Osteoblast (primary cell): ENCODE results near the gene IFIT5. TPM values are rescaled to one million over a fixed set of nuclear protein-coding genes. Genes with fewer than 3 reads are reported as not detected.
A peak's percentile ranks its signal among the peaks of the same experiment; 100 is the strongest.

Experiments used
- DNase-seq: peaks from one replicate; pipeline ENCODE4 v3.0.0; 2011; ENCODE audit warnings: low spot score, mixed read lengths; ENCODE audit not compliant: insufficient read length; ENCODE audit errors: missing footprints
- H2AFZ ChIP-seq: 2 replicates; pipeline ENCODE4 v1.6.0; 2011; ENCODE audit warnings: mild to moderate bottlenecking, low read length
- H3K27ac ChIP-seq: 2 replicates; pipeline ENCODE4 v1.5.1; 2011; ENCODE audit warnings: mild to moderate bottlenecking, low read depth, low read length, moderate library complexity
- H3K27me3 ChIP-seq: 2 replicates; pipeline ENCODE4 v1.6.0; 2012; ENCODE audit warnings: mild to moderate bottlenecking, control low read depth, inconsistent platforms, low read length, moderate library complexity; ENCODE audit not compliant: insufficient read depth
- H3K36me3 ChIP-seq: 2 replicates; pipeline ENCODE4 v1.5.1; 2011; ENCODE audit warnings: mild to moderate bottlenecking, low read length, control low read depth, moderate library complexity; ENCODE audit not compliant: insufficient read depth
- H3K4me1 ChIP-seq: 2 replicates; pipeline ENCODE4 v1.5.1; 2011; ENCODE audit warnings: mild to moderate bottlenecking, low read length, control low read depth, moderate library complexity; ENCODE audit not compliant: insufficient read depth
- H3K4me2 ChIP-seq: 2 replicates; pipeline ENCODE4 v1.6.0; 2011; ENCODE audit warnings: mild to moderate bottlenecking, low read length; ENCODE audit not compliant: insufficient read depth
- H3K4me3 ChIP-seq: fragments of 200-600 bp; sonication (generic); 3 replicates; pipeline ENCODE4 v1.5.1; 2012; ENCODE audit warnings: mild to moderate bottlenecking, low read length, inconsistent platforms; ENCODE audit not compliant: insufficient read depth
- H3K79me2 ChIP-seq: 2 replicates; pipeline ENCODE4 v1.6.0; 2012; ENCODE audit warnings: mild to moderate bottlenecking, low read length, control low read depth, inconsistent platforms; ENCODE audit not compliant: insufficient read depth
- H3K9me3 ChIP-seq: 2 replicates; pipeline ENCODE4 v1.5.1; 2011; ENCODE audit warnings: low read depth, low read length, control low read depth
- H4K20me1 ChIP-seq: 2 replicates; pipeline ENCODE4 v1.6.0; 2012; ENCODE audit warnings: mild to moderate bottlenecking, low read length, control low read depth; ENCODE audit not compliant: insufficient read depth
- total RNA-seq: library from RNA; depleted of rRNA; stranded (reverse); fragments of >200 nt; gene quantifications from 2 replicates; pipeline ENCODE4 v1.2.3, GENCODE V29; 2012
- TF ChIP-seq, protein P1 (sequence below): IDR thresholded peaks from 2 replicates; pipeline ENCODE4 v1.5.1; 2011; ENCODE audit warnings: mild to moderate bottlenecking, low read depth, low read length, moderate library complexity; ENCODE audit errors: extremely low read depth

IFIT5 gene
- total RNA-seq, 1 donor = 39.1 TPM

DNA sequence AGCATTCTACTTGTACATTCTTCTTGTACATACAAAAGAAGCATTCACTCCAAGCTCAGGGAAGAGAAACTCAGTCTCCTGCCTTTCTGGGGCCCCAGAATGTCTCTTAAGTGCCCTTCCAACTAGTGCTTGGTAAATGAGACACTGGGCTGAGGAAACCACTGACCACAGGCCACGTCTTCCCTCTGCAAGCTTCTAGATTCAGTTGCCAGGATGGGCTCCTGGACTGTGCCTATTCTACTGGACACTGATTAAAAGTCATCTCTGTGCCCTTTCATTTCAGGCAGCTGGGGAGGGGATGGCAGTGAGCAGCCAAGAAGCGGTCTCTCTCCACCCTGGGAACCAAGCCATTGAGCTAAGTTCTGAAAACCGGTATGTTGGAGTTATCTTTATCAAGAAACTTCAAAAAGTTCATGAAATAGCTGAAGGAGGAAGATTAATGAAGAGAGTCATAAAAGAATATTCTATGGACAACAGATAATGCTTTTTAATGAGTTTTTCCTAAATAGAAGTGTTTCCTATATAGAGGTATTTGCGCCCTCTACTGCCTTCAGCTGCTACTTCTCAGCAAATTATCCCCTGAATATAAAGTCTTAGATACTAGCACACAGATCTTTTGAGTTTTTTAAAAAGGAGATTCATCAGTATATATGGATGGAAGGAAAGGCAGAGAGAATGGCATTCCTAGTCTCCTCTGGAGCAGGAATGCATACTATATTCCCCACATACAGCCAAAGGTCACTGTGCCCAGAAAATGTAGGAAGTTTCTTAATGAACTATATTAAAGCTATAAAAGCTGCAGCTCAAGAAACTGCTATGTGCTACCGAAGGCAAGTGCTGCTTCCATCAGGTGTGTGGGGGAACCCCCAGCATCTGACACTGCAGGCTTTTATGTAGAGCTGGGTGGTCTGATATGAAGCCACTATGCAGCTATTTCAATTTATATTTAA lies 44.9 kb upstream of the IFIT5 start:
- H3K4me2 ChIP-seq = peak overlapping the region; percentile 60

DNA sequence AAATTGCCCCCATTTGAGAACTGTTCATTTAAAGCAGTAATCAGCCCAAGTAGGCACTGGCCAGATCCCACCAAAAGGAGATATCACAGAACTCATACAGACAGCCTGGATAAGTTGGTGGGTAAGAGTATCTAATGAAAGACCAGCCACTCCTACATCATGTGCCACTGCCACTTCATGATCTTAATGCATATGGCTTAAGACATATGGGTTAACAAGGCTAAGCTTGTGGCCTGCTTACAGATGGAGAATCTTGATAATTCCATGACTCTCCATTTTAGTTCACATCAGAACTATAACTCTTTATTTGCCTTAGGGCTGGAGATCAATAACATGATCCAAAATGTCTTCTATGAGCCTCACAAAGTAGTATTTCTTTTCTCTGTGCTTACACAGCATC lies 43.3 kb upstream of the IFIT5 start:
- no peak for DNase-seq
- H3K4me1 ChIP-seq = peaks cover 36% of the 10 kb centered on the region
- no peak overlapping the region for H3K4me3 ChIP-seq
- no peaks in the 10 kb centered on the region for H3K27me3 ChIP-seq
- no peaks in the 10 kb centered on the region for H4K20me1 ChIP-seq
- no peak overlapping the region for H3K27ac ChIP-seq
- no peaks in the 10 kb centered on the region for H3K9me3 ChIP-seq
- H3K4me2 ChIP-seq = no peak overlapping the region
- TF ChIP-seq, protein P1, sequence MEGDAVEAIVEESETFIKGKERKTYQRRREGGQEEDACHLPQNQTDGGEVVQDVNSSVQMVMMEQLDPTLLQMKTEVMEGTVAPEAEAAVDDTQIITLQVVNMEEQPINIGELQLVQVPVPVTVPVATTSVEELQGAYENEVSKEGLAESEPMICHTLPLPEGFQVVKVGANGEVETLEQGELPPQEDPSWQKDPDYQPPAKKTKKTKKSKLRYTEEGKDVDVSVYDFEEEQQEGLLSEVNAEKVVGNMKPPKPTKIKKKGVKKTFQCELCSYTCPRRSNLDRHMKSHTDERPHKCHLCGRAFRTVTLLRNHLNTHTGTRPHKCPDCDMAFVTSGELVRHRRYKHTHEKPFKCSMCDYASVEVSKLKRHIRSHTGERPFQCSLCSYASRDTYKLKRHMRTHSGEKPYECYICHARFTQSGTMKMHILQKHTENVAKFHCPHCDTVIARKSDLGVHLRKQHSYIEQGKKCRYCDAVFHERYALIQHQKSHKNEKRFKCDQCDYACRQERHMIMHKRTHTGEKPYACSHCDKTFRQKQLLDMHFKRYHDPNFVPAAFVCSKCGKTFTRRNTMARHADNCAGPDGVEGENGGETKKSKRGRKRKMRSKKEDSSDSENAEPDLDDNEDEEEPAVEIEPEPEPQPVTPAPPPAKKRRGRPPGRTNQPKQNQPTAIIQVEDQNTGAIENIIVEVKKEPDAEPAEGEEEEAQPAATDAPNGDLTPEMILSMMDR = no peak
- no peak overlapping the region for H2AFZ ChIP-seq
- H3K36me3 ChIP-seq = no peaks in the 10 kb centered on the region
- H3K79me2 ChIP-seq = no peaks in the 10 kb centered on the region

More for the DNA sequence above, 44.9 kb upstream of the IFIT5 start:
- DNase-seq = no peak
- no peaks in the 10 kb centered on the region for H3K9me3 ChIP-seq
- TF ChIP-seq, protein P1 = peak; percentile 75
- no peak overlapping the region for H3K4me3 ChIP-seq
- H2AFZ ChIP-seq = peak overlapping the region; percentile 68
- no peaks in the 10 kb centered on the region for H3K36me3 ChIP-seq
- peak overlapping the region; percentile 70 for H3K27ac ChIP-seq
- H3K27me3 ChIP-seq = no peaks in the 10 kb centered on the region
- H4K20me1 ChIP-seq = no peaks in the 10 kb centered on the region
- peaks cover 30% of the 10 kb centered on the region for H3K4me1 ChIP-seq
- H3K79me2 ChIP-seq = no peaks in the 10 kb centered on the region

DNA sequence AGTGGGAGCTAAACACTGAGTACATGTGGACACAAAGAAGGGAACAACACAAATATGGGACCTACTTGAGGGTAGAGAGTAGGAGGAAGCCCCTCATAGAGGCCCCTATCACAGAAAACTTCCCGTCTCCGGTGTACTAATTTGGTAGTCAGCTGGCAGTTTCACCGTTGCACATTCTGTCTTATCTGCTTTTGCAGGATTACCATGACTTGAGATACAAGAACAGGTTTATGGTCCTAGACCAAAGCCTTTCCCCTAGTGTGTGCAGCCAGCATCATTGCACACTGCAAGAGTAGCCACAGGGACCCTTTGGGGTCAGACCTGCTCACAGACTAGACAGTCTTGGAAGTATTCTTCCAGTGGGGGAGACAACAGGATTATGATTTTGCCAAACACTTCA lies 42.4 kb upstream of the IFIT5 start:
- H3K27me3 ChIP-seq = no peaks in the 10 kb centered on the region
- no peak overlapping the region for H2AFZ ChIP-seq
- no peaks in the 10 kb centered on the region for H3K9me3 ChIP-seq
- no peaks in the 10 kb centered on the region for H3K79me2 ChIP-seq
- TF ChIP-seq, protein P1 = no peak
- H3K4me3 ChIP-seq = no peak overlapping the region
- peaks cover 36% of the 10 kb centered on the region for H3K4me1 ChIP-seq
- H3K36me3 ChIP-seq = no peaks in the 10 kb centered on the region
- no peak overlapping the region for H3K27ac ChIP-seq
- no peak overlapping the region for H3K4me2 ChIP-seq
- DNase-seq = no peak
- H4K20me1 ChIP-seq = no peaks in the 10 kb centered on the region
